PC-3 (cell line): ENCODE results near the gene AMIGO3.

Experiments
- EZH2 ChIP-seq: fragments of 300-600 bp; sonication (generic); IDR thresholded peaks from one replicate; pipeline ENCODE4 v1.6.1; 2017; ENCODE audit warnings: antibody characterized with exemption, mild to moderate bottlenecking, low read length; ENCODE audit not compliant: unreplicated experiment
- EZH2phosphoT487 ChIP-seq: fragments of 300-600 bp; sonication (generic); IDR thresholded peaks from 2 replicates; pipeline ENCODE4 v1.6.1; 2018; ENCODE audit warnings: mild to moderate bottlenecking, antibody characterized with exemption, low read length, borderline replicate concordance
- TF ChIP-seq, protein P1 (sequence below): fragments of 300-600 bp; sonication (generic); conservative IDR thresholded peaks from 2 replicates; pipeline ENCODE4 v1.5.1; 2017; ENCODE audit warnings: antibody characterized with exemption, low read depth, mild to moderate bottlenecking, low read length

DNA sequence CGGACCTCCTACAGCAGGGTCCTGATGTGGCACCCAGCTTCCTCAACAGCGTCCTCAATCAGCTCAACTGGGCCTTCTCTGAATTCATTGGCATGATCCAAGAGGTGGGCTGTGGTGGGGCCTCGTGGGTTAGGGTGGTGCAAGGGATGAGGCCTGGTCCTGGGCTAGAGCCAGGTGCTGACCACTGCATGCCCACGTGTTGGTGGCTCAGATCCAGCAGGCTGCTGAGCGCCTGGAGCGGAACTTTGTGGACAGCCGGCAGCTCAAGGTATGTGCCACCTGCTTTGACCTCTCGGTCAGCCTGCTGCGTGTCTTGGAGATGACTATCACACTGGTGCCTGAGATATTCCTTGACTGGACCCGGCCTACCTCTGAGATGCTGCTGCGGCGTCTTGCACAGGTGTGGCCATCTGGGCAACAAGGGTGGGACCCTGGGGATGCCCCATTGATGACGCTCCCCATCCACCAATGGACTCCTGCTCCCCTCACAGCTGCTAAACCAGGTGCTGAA, 3.8 kb downstream of the AMIGO3 start:
- no peak for TF ChIP-seq EZH2
- TF ChIP-seq, protein P1, sequence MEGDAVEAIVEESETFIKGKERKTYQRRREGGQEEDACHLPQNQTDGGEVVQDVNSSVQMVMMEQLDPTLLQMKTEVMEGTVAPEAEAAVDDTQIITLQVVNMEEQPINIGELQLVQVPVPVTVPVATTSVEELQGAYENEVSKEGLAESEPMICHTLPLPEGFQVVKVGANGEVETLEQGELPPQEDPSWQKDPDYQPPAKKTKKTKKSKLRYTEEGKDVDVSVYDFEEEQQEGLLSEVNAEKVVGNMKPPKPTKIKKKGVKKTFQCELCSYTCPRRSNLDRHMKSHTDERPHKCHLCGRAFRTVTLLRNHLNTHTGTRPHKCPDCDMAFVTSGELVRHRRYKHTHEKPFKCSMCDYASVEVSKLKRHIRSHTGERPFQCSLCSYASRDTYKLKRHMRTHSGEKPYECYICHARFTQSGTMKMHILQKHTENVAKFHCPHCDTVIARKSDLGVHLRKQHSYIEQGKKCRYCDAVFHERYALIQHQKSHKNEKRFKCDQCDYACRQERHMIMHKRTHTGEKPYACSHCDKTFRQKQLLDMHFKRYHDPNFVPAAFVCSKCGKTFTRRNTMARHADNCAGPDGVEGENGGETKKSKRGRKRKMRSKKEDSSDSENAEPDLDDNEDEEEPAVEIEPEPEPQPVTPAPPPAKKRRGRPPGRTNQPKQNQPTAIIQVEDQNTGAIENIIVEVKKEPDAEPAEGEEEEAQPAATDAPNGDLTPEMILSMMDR, result no peak
- TF ChIP-seq EZH2phosphoT487, result no peak
